ENCODE measurements around the gene MYCBPAP. TPM values are rescaled to one million over a fixed set of nuclear protein-coding genes. Genes with fewer than 3 reads are reported as not detected.

MYCBPAP gene
- total and polyA plus RNA-seq, 11 donors, result 0.29 to 2.4 (median 0.76) TPM; not detected in 1

DNA sequence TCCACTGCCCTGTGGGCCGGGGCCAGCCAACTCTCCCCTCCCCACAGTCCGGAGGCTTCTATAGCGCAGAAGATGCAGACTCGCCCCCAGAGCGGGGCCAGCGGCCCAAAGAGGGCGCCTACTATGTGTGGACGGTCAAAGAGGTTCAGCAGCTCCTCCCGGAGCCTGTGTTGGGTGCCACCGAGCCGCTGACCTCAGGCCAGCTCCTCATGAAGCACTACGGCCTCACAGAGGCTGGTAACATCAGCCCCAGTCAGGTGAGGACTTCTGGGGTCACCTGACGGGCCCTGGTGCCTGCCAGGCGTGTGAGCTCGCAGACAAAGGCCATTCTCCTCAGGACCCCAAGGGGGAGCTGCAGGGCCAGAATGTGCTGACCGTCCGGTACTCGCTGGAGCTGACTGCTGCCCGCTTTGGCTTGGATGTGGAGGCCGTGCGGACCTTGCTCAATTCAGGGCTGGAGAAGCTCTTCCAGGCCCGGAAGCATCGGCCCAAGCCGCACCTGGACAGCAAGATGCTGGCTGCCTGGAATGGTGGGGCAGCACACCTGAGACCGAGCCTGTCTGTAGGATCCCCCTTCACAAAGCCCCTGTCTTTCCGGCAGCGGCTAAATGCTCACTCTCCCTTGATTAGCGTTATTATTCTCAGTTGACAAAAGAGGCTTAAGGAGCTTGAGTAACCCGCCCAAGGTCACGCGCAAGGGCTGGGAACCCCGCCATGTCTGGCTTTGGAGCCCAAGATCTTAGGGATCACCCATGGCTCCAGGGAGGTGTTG is 42.6 kb downstream of the MYCBPAP start:
- Histone ChIP-seq H3K36me3 (peaks cover 0 to 34% (median 7%) of the 10 kb centered on the region in 9 donors), H3K4me1 (peaks cover 0 to 25% (median 15%) of the 10 kb centered on the region in 12 donors), H3K9me3 (no peaks in the 10 kb centered on the region), H3K27me3 (peaks cover 0 to 2% (median 0%) of the 10 kb centered on the region in 9 donors), H3K27ac (peak overlapping the region in 2 of 12 donors; percentile 26 to 34), H3K4me3 (no peak overlapping the region)
- DNase-seq (peak; percentile 81 to 87 (median 85)), ATAC-seq (peak; percentile 44 to 83 (median 70))
- intact Hi-C loops (cut with DNase I), result loop anchor here in 8 of 10 donors (1.0 to 5.0 kb wide), 7 partner anchors 61 to 131 kb away; no protein-coding TSS in a partner anchor
- TF ChIP-seq, protein P1, sequence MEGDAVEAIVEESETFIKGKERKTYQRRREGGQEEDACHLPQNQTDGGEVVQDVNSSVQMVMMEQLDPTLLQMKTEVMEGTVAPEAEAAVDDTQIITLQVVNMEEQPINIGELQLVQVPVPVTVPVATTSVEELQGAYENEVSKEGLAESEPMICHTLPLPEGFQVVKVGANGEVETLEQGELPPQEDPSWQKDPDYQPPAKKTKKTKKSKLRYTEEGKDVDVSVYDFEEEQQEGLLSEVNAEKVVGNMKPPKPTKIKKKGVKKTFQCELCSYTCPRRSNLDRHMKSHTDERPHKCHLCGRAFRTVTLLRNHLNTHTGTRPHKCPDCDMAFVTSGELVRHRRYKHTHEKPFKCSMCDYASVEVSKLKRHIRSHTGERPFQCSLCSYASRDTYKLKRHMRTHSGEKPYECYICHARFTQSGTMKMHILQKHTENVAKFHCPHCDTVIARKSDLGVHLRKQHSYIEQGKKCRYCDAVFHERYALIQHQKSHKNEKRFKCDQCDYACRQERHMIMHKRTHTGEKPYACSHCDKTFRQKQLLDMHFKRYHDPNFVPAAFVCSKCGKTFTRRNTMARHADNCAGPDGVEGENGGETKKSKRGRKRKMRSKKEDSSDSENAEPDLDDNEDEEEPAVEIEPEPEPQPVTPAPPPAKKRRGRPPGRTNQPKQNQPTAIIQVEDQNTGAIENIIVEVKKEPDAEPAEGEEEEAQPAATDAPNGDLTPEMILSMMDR (IDR thresholded peaks at IDR 0.05), result peak; percentile 66 to 93 (median 87)
- no peak for TF ChIP-seq POLR2A (IDR thresholded peaks at IDR 0.05)
- 51 to 53% (median 52%) methylated on average over 24 to 32 of the region's 32 CpGs for WGBS, 4 donors

DNA sequence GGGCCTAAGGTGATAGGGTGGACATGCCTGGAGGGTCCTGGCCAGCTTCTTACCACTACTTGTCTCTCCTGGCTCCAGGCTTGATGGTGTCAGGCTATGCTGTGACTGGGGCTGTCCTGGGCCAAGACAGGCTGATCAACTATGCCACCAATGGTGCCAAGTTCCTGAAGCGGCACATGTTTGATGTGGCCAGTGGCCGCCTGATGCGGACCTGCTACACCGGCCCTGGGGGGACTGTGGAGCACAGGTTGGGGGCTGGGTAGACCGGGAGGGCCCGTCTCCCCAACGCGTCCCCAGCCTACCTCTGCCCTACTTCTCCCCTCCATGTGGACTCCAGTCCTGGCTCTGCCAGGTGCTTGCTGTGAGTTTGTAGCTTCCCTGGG is 43.2 kb downstream of the MYCBPAP start:
- H3K27ac ChIP-seq, result no peak overlapping the region
- TF ChIP-seq, protein P1 (IDR thresholded peaks at IDR 0.05), result no peak
- TF ChIP-seq POLR2A (IDR thresholded peaks at IDR 0.05), result no peak
- H3K4me1 ChIP-seq, result peaks cover 0 to 23% (median 15%) of the 10 kb centered on the region in 12 donors
- H3K27me3 ChIP-seq, result no peaks in the 10 kb centered on the region
- DNase-seq (no peak), ATAC-seq (no peak)
- H3K36me3 ChIP-seq, result peaks cover 0 to 40% (median 8%) of the 10 kb centered on the region in 9 donors
- H3K4me3 ChIP-seq, result no peak overlapping the region
- intact Hi-C loops (cut with DNase I), result loop anchor here in 7 of 10 donors (1.0 to 5.0 kb wide), 6 partner anchors 61 to 131 kb away; no protein-coding TSS in a partner anchor
- no peaks in the 10 kb centered on the region for H3K9me3 ChIP-seq
- 85 to 97% (median 91%) methylated on average over 5 to 8 of the region's 8 CpGs for WGBS, 4 donors

- H3K4me1 ChIP-seq, result peaks cover 0 to 21% (median 11%) of the 10 kb centered on the region in 12 donors
- ATAC-seq, result no peak
- DNase-seq, result no peak
- H3K27me3 ChIP-seq, result no peaks in the 10 kb centered on the region
- no peak overlapping the region for H3K4me3 ChIP-seq
- peaks cover 0 to 40% (median 8%) of the 10 kb centered on the region in 9 donors for H3K36me3 ChIP-seq
- intact Hi-C loops (cut with DNase I), result loop anchor here in 8 of 10 donors (1.0 to 5.0 kb wide), 7 partner anchors 60 to 130 kb away; no protein-coding TSS in a partner anchor
- no peak for TF ChIP-seq POLR2A (IDR thresholded peaks at IDR 0.05)
- TF ChIP-seq, protein P1 (IDR thresholded peaks at IDR 0.05), result no peak
- H3K27ac ChIP-seq, result no peak overlapping the region
- 94 to 98% (median 96%) methylated on average over 7 to 12 of the region's 12 CpGs for WGBS, 4 donors
- H3K9me3 ChIP-seq, result no peaks in the 10 kb centered on the region
Observed at GRCh38 chr17:50551884-50552283, 43.6 kb downstream of the MYCBPAP start.

- Histone ChIP-seq H3K4me1 (peaks cover 2 to 23% (median 10%) of the 10 kb centered on the region in 12 donors), H3K27me3 (peaks cover 2 to 18% (median 7%) of the 10 kb centered on the region in 9 donors), H3K4me3 (no peak overlapping the region), H3K36me3 (peaks cover 0 to 40% (median 8%) of the 10 kb centered on the region in 9 donors), H3K9me3 (no peaks in the 10 kb centered on the region), H3K27ac (no peak overlapping the region)
- 91 to 97% (median 95%) methylated on average over 10 to 17 of the region's 17 CpGs for WGBS, 4 donors
- DNase-seq (no peak), ATAC-seq (no peak)
- TF ChIP-seq POLR2A (IDR thresholded peaks at IDR 0.05), result no peak
- TF ChIP-seq, protein P1 (IDR thresholded peaks at IDR 0.05), result no peak
- intact Hi-C loops (cut with DNase I), result loop anchor here in 5 of 10 donors (5.0 kb wide), 3 partner anchors 58 to 128 kb away; no protein-coding TSS in a partner anchor
Observed at GRCh38 chr17:50554201-50554600, 46.0 kb downstream of the MYCBPAP start.
